ENCODE measurements around the gene SLC16A8. TPM values are rescaled to one million over a fixed set of nuclear protein-coding genes. Genes with fewer than 3 reads are reported as not detected.

Gene SLC16A8
- polyA plus RNA-seq, 1 experiment: not detected

GRCh38 chr22:38056969-38057891 is 26.8 kb downstream of the SLC16A8 start, which contains the start of gene PICK1:
TSS of gene PICK1 (plus strand) at chr22:38057404. CDS start at chr22:38057810, 406 bp downstream.
- ChIA-PET POLR2A (interaction anchor here (1.4 kb wide), 1 partner anchor 13 kb away, joined by 3 read pairs; no protein-coding TSS in a partner anchor), CTCF (interaction anchor here (1.0 to 1.5 kb wide), 2 partner anchors 12 to 515 kb away, joined by 3 to 5 read pairs; no protein-coding TSS in a partner anchor)
- H3K27me3 ChIP-seq (ENCODE audit: control insufficient read depth, insufficient read depth, low read length): no peaks in the 10 kb centered on the region
- TF ChIP-seq, protein P1, sequence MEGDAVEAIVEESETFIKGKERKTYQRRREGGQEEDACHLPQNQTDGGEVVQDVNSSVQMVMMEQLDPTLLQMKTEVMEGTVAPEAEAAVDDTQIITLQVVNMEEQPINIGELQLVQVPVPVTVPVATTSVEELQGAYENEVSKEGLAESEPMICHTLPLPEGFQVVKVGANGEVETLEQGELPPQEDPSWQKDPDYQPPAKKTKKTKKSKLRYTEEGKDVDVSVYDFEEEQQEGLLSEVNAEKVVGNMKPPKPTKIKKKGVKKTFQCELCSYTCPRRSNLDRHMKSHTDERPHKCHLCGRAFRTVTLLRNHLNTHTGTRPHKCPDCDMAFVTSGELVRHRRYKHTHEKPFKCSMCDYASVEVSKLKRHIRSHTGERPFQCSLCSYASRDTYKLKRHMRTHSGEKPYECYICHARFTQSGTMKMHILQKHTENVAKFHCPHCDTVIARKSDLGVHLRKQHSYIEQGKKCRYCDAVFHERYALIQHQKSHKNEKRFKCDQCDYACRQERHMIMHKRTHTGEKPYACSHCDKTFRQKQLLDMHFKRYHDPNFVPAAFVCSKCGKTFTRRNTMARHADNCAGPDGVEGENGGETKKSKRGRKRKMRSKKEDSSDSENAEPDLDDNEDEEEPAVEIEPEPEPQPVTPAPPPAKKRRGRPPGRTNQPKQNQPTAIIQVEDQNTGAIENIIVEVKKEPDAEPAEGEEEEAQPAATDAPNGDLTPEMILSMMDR (IDR thresholded peaks at IDR 0.05; ENCODE audit: low read depth, low read length): no peak
- peak within 1 kb of the TSS; percentile 77 for H3K27ac ChIP-seq (ENCODE audit: low read depth, low read length)
- peak; percentile 63 for DNase-seq (ENCODE audit: low read depth, low spot score)
- H3K4me3 ChIP-seq (ENCODE audit: low read depth, low read length): peak within 1 kb of the TSS; percentile 70
- peaks cover 7% of the 10 kb centered on the region; the same call in 1 of the 2 replicates for H3K9me3 ChIP-seq (ENCODE audit: control insufficient read depth, insufficient read depth, low read length)

DNA sequence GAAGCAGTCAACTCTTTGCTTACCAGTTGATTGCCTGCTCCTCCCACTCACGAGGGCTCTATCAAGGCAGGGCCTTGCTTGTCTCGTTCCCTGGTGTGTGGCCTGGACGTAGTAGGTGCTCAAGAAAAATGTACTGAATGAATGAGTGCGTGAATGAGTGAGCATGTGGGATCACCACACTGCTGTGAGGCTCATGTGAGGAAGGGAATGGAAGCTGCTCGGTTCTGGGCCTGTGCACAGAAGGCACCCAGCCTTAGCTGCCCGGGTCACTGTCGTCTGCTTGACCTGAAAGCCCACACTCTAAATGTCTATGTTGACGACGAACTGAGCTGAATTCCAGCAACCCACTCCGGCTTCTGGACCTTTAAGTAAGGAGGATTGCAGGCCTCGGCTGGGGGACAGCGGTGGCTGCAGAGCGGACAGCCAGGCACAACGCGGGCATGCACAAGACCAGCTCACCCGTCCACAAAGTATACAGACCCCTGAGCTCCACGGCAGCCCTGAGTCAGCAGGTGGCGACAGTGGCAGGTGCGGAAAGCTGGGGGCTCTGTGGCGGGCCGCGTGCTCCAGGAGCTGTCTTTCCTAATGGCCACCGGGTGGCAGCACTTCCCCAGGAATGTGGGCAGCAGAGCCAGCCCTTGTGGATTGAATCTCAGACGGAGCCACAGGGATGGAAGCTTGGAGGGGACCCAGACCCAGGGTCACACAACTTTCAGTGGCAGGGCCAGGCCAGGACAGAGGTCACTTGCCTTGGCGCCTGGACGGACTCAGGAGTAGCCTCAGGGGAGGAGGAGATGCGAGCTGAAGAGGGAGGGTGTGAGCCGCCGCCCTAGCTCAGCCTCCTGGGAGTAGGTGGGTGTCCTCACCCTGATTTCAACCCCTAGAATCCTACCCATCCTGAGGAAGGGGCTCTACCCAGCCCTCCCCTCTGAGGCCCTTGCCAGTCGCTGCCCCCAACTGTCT is 31.8 kb downstream of the SLC16A8 start:
- CTCF ChIA-PET: interaction anchor here (0.5 to 2.2 kb wide), 34 partner anchors 8 to 818 kb away, joined by 3 to 23 read pairs (median 4); partner anchors contain the start of genes PLA2G6 and TOMM22
- H3K4me3 ChIP-seq (ENCODE audit: low read depth, low read length): no peak overlapping the region
- H3K27me3 ChIP-seq (ENCODE audit: control insufficient read depth, insufficient read depth, low read length): peaks cover 4% of the 10 kb centered on the region
- H3K27ac ChIP-seq (ENCODE audit: low read depth, low read length): no peak overlapping the region
- DNase-seq (ENCODE audit: low read depth, low spot score): peak; percentile 30
- POLR2A ChIA-PET: interaction anchor here (0.5 to 0.9 kb wide), 3 partner anchors 66 to 429 kb away, joined by 3 to 4 read pairs (median 3); partner anchors contain the start of genes C22orf23 and POLR2F
- TF ChIP-seq, protein P1 (IDR thresholded peaks at IDR 0.05; ENCODE audit: low read depth, low read length): peak; percentile 73
- H3K9me3 ChIP-seq (ENCODE audit: control insufficient read depth, insufficient read depth, low read length): peaks cover 4% of the 10 kb centered on the region; the same call in 1 of the 2 replicates

DNA sequence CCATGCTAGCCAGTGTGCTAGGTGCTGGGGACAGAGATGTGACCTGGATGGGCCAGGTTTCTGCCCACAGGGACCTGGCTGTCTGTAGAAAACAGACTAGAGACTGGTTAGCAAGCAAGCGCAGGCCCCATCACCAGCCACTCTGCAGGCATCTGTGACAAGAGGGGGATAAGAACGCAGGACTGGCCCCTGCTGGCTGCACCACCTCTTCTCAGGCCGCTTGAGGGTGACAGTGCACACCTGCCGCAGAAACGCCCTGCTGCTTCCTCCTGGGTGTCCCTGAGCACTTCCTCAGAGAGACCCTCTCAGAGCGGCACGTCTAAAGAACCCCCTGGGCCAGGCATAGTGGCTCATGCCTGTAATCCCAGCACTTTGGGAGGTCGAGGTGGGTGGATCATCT is 32.7 kb downstream of the SLC16A8 start:
- Histone ChIP-seq H3K27me3 (ENCODE audit: control insufficient read depth, insufficient read depth, low read length) (peaks cover 6% of the 10 kb centered on the region), H3K9me3 (ENCODE audit: control insufficient read depth, insufficient read depth, low read length) (no peaks in the 10 kb centered on the region), H3K4me3 (ENCODE audit: low read depth, low read length) (no peak overlapping the region), H3K27ac (ENCODE audit: low read depth, low read length) (no peak overlapping the region)
- no peak for DNase-seq (ENCODE audit: low read depth, low spot score)
- TF ChIP-seq, protein P1 (IDR thresholded peaks at IDR 0.05; ENCODE audit: low read depth, low read length): no peak
- ChIA-PET CTCF (interaction anchor here (1.0 to 1.7 kb wide), 4 partner anchors 23 to 631 kb away, joined by 3 to 8 read pairs (median 4); partner anchors contain the start of gene TOMM22), POLR2A (no interaction called here)

- H3K27me3 ChIP-seq (ENCODE audit: control insufficient read depth, insufficient read depth, low read length): peaks cover 6% of the 10 kb centered on the region
- CTCF ChIA-PET: interaction anchor here (0.7 to 1.0 kb wide), 2 partner anchors 19 to 522 kb away, joined by 3 to 4 read pairs; no protein-coding TSS in a partner anchor
- no peak for DNase-seq (ENCODE audit: low read depth, low spot score)
- H3K9me3 ChIP-seq (ENCODE audit: control insufficient read depth, insufficient read depth, low read length): no peaks in the 10 kb centered on the region
- H3K4me3 ChIP-seq (ENCODE audit: low read depth, low read length): no peak overlapping the region
- TF ChIP-seq, protein P1 (IDR thresholded peaks at IDR 0.05; ENCODE audit: low read depth, low read length): no peak
- POLR2A ChIA-PET: no interaction called here
- H3K27ac ChIP-seq (ENCODE audit: low read depth, low read length): no peak overlapping the region
Observed at GRCh38 chr22:38050720-38051119, 33.3 kb downstream of the SLC16A8 start.

Measured in AG04450 (cell line).